HG02885 (cell line): ENCODE data around the gene RIC8A.
A peak's percentile ranks its signal among the peaks of the same experiment; 100 is the strongest.
"Not testable (repeated sequence)": the region's sequence is repeated elsewhere in the genome, so short reads cannot be mapped to it uniquely, and the experiment has no call there.

Source experiments
- ATAC-seq: cut with Tn5 transposase; IDR thresholded peaks from one replicate; pipeline ENCODE4 v1.9.1; 2021; ENCODE audit warnings: mild to moderate bottlenecking; ENCODE audit not compliant: unreplicated experiment, poor library complexity

RIC8A gene

GRCh38 chr11:216081-216974 is 8.8 kb downstream of the RIC8A start:
- ATAC-seq, result no peak

- ATAC-seq, result no peak
Measured at GRCh38 chr11:217704-218103, 10.2 kb downstream of the RIC8A start.

GRCh38 chr11:218815-219593 is 11.5 kb downstream of the RIC8A start:
- no peak for ATAC-seq

GRCh38 chr11:220641-221215 is 13.2 kb downstream of the RIC8A start:
- not testable (repeated sequence) for ATAC-seq

- no peak for ATAC-seq
Measured at GRCh38 chr11:221539-221938, 14.0 kb downstream of the RIC8A start.

- ATAC-seq, result no peak
Measured at GRCh38 chr11:221998-222789, 14.7 kb downstream of the RIC8A start.

- ATAC-seq, result no peak
Measured at GRCh38 chr11:223026-223789, 15.7 kb downstream of the RIC8A start.

- no peak for ATAC-seq
Measured at GRCh38 chr11:223884-224283, 16.4 kb downstream of the RIC8A start.

GRCh38 chr11:224424-224823 is 16.9 kb downstream of the RIC8A start:
- no peak for ATAC-seq

- peak; percentile 47 for ATAC-seq
Measured at GRCh38 chr11:225734-226453, 18.4 kb downstream of the RIC8A start.

- ATAC-seq, result no peak
Measured at GRCh38 chr11:227824-228379, 20.4 kb downstream of the RIC8A start.

GRCh38 chr11:230431-230830 is 22.9 kb downstream of the RIC8A start:
- no peak for ATAC-seq

- no peak for ATAC-seq
Measured at GRCh38 chr11:232783-233565, 25.5 kb downstream of the RIC8A start.

GRCh38 chr11:235180-235579 is 27.7 kb downstream of the RIC8A start:
- no peak for ATAC-seq

GRCh38 chr11:235609-235996 is 28.1 kb downstream of the RIC8A start:
- ATAC-seq, result no peak

- peak; percentile 77 for ATAC-seq
Measured at GRCh38 chr11:235997-236773, 28.7 kb downstream of the RIC8A start, which contains the start of gene SIRT3. Gene SIRT3 (minus strand): TSS chr11:236342. CDS start chr11:236328, 14 bp downstream.
